Activated naive CD8-positive, alpha-beta T cell treated with anti-CD3 and anti-CD28 coated beads, Interleukin-2, amount 50 U/mL, for 24 hours (primary cell): Measurements from ENCODE around the gene RBBP5.
A peak's percentile ranks its signal among the peaks of the same experiment; 100 is the strongest.

Experiments used
- ATAC-seq: fragments of 150-1000 bp; cut with Tn5 transposase; one replicate; pipeline ENCODE4 v1.10.0; 2021
- DNase-seq: peaks from one replicate; pipeline ENCODE4 v3.0.0; 2021
- H3K27ac Mint-ChIP-seq: one replicate; pipeline ENCODE4 v1.8.0; 2021; ENCODE audit warnings: mild to moderate bottlenecking, mixed read lengths
- H3K27me3 Mint-ChIP-seq: one replicate; pipeline ENCODE4 v1.8.0; 2021; ENCODE audit warnings: mixed read lengths
- H3K36me3 Mint-ChIP-seq: one replicate; pipeline ENCODE4 v1.8.0; 2021; ENCODE audit warnings: low read depth, mixed read lengths
- H3K4me1 Mint-ChIP-seq: one replicate; pipeline ENCODE4 v1.8.0; 2021; ENCODE audit warnings: mixed read lengths
- H3K4me3 Mint-ChIP-seq: one replicate; pipeline ENCODE4 v1.8.0; 2021; ENCODE audit warnings: mild to moderate bottlenecking, moderate library complexity, mixed read lengths
- H3K9me3 Mint-ChIP-seq: one replicate; pipeline ENCODE4 v1.8.0; 2021; ENCODE audit warnings: mixed read lengths

RBBP5 gene

DNA sequence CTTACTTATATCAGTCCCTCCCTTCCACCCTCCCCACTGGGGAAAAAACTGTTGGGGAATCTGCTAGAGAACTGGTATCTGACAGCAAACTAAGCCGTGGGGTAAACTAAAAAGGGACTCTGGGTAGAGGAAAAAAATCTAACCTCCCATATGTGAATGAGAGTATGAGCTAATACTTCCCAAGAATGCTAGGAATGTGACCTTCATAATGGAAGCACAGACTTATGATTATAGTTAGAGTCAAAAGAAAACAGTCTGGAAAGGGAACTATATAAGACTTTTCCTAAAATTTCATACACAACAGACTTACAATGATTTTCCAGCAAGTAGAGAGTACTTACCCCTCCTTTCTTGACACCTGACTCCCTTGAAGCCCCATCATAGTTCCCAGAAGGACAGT is 23.0 kb upstream of the RBBP5 start:
- no peaks in the 10 kb centered on the region for H3K27me3 Mint-ChIP-seq
- H3K36me3 Mint-ChIP-seq: peaks cover 23% of the 10 kb centered on the region
- DNase-seq: no peak

DNA sequence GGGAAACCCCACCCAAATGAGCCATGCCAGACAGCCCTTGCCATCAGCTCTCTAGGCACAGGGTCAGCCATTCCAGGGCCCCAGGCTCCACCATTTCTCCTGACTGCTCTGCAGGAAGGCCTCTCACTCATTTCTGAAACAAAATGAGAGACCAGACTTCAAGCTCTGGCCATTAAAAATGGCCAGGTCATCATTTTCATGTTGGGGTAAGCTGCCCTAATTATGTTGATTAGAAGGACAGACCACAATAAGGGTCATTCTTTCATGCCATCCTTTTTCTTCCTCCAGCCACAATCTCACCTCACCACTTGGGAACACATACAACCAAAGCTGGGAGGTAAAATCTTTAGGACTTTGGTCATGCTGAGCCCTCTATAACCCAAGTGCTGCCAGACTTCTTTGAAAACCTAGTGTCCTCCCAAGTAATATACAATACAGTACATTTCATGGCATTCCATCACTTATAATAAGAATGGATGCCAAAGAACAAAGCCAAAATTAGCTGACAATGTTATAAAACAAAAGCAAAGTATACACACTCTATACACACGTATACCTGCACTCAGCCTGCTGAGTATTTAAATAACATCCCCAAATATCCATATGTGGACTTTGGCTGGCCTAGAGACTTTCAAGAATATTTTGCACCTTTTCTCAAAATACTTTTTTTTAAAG is 22.4 kb upstream of the RBBP5 start:
- H3K4me3 Mint-ChIP-seq: no peak overlapping the region
- no peak overlapping the region for H3K27ac Mint-ChIP-seq
- peaks cover 6% of the 10 kb centered on the region for H3K4me1 Mint-ChIP-seq
- no peak for ATAC-seq
- no peaks in the 10 kb centered on the region for H3K27me3 Mint-ChIP-seq
- DNase-seq: no peak
- H3K36me3 Mint-ChIP-seq: peaks cover 19% of the 10 kb centered on the region
- no peaks in the 10 kb centered on the region for H3K9me3 Mint-ChIP-seq

More for the DNA sequence above, 23.0 kb upstream of the RBBP5 start:
- ATAC-seq: no peak
- peaks cover 6% of the 10 kb centered on the region for H3K4me1 Mint-ChIP-seq
- H3K9me3 Mint-ChIP-seq: no peaks in the 10 kb centered on the region
- H3K27ac Mint-ChIP-seq: no peak overlapping the region
- no peak overlapping the region for H3K4me3 Mint-ChIP-seq

DNA sequence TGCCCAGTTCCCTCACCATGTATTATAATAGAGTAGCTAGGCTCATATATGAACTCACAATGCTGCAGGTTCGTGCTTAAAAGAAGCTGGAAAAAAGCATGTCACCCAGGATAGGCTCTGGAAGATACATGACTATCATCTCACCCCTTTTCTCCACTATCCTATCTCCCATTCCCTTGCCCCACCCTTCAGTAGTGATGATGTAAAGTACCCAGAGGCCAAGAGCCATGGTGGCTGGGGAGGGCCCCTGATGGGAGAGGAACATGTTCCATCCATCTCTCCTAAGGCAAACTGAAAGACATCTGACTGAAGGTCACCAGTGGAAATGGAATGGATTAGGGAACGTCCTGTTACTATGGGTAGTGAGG is 20.3 kb upstream of the RBBP5 start:
- ATAC-seq (no peak), DNase-seq (no peak)
- peaks cover 6% of the 10 kb centered on the region for H3K4me1 Mint-ChIP-seq
- H3K36me3 Mint-ChIP-seq: peaks cover 4% of the 10 kb centered on the region
- H3K27me3 Mint-ChIP-seq: no peaks in the 10 kb centered on the region
- H3K27ac Mint-ChIP-seq: no peak overlapping the region
- H3K4me3 Mint-ChIP-seq: no peak overlapping the region
- no peaks in the 10 kb centered on the region for H3K9me3 Mint-ChIP-seq

DNA sequence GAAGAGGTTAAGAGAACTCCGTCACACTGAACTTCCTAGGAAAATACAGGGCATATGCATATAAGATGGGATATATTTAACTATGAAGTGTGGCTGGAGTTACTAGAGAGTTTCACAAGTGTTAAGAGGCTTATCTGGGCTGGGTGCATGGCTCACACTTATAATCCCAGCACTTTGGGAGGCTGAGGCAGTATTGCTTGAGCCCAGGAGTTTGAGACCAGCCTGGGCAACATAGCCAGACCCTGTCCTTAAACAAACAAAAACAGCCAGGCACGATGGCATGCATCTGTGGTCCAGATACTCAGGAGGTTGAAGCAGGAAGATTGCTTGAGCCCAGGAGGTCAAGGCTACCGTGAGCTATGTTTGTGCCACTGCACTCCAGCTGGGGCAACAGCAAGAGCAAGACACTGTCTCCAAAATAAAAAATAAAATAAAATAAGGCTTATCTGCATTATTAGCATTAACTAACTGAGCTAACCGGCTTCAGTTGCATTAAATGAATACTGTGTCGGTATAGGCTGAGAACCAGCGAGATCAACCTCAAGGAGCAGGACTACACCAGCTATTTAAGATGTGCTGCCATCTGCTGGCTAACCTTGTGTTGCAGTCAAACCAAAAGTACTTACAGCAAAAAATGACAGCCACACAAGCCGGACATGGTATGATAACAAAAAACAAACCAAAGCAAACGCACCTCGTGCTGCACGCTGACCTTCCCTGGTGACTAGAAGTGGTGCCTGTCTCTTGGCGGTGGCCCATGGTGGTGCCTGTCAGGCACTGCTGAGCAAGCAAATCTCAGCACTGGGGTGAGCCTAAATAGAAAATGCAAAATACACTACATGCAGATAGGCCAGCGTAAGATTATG is 19.7 kb upstream of the RBBP5 start:
- DNase-seq: peak; percentile 77
- Mint-ChIP-seq H3K27me3 (no peaks in the 10 kb centered on the region), H3K4me1 (peaks cover 6% of the 10 kb centered on the region), H3K36me3 (no peaks in the 10 kb centered on the region), H3K4me3 (no peak overlapping the region), H3K27ac (no peak overlapping the region), H3K9me3 (no peaks in the 10 kb centered on the region)
- ATAC-seq: peak; percentile 76

DNA sequence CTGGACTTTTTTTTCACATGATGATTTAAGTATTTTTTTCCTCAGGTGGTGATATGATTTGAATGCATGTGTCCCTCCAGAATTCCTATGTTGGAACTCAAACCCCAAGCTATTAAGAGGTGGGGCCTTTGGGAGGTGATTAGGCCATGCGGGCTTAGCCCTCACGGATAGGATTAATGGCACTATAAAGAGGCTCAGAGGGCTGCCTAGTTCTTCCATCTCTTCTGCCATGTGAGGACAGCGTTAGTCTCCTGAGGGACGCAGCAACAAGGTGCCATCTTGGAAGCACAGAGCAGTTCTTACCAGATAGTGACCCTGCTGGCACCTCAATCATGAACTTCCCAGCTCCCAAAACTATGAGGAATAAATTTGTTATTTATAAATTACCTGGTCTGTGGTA is 18.3 kb upstream of the RBBP5 start:
- peaks cover 6% of the 10 kb centered on the region for H3K4me1 Mint-ChIP-seq
- no peaks in the 10 kb centered on the region for H3K27me3 Mint-ChIP-seq
- no peaks in the 10 kb centered on the region for H3K9me3 Mint-ChIP-seq
- DNase-seq (no peak), ATAC-seq (no peak)
- no peaks in the 10 kb centered on the region for H3K36me3 Mint-ChIP-seq
- H3K4me3 Mint-ChIP-seq: no peak overlapping the region
- no peak overlapping the region for H3K27ac Mint-ChIP-seq

DNA sequence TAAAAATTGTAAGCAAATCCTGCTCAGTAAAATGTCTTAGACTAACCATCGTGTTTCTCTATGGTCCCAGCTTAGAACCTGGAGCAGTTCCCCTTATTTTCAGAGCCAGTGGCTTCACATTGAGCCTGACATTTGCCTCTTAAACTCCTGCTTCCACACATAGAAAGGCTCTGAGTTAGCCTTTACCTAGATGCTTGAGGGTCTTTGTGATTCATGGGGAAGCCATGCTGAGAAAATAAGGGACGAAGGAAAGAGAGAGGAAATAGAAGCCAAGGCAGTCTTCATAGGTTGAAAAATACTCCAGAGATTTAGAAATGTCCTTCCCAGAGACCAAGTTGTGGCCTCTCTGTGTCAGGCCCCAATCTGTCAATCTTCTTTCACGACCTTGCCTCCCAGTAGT is 16.1 kb upstream of the RBBP5 start:
- DNase-seq (no peak), ATAC-seq (no peak)
- Mint-ChIP-seq H3K27me3 (no peaks in the 10 kb centered on the region), H3K4me3 (no peak overlapping the region), H3K36me3 (no peaks in the 10 kb centered on the region), H3K4me1 (peaks cover 6% of the 10 kb centered on the region), H3K27ac (peak overlapping the region; percentile 40), H3K9me3 (no peaks in the 10 kb centered on the region)

DNA sequence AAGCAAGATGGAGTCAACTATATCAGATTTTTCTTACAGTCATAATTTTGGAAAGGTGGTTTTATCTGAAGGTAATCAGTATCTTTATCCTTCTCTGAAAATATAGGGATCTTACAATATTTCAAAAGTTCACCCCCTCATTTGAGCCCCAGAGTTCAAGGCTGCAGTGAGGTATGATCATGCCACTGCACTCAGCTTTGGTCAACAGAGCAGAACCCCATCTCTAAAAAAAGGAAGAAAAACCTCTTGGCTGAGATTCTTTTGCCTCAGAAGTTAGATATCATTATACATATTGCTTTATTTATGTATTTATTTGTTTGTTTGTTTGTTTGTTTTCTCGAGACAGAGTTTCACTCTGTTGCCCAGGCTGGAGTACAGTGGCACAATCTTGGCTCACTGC is 11.5 kb upstream of the RBBP5 start:
- H3K27me3 Mint-ChIP-seq: no peaks in the 10 kb centered on the region
- H3K9me3 Mint-ChIP-seq: no peaks in the 10 kb centered on the region
- no peaks in the 10 kb centered on the region for H3K36me3 Mint-ChIP-seq
- ATAC-seq (no peak), DNase-seq (no peak)
- no peaks in the 10 kb centered on the region for H3K4me1 Mint-ChIP-seq
- H3K4me3 Mint-ChIP-seq: no peak overlapping the region
- H3K27ac Mint-ChIP-seq: no peak overlapping the region

DNA sequence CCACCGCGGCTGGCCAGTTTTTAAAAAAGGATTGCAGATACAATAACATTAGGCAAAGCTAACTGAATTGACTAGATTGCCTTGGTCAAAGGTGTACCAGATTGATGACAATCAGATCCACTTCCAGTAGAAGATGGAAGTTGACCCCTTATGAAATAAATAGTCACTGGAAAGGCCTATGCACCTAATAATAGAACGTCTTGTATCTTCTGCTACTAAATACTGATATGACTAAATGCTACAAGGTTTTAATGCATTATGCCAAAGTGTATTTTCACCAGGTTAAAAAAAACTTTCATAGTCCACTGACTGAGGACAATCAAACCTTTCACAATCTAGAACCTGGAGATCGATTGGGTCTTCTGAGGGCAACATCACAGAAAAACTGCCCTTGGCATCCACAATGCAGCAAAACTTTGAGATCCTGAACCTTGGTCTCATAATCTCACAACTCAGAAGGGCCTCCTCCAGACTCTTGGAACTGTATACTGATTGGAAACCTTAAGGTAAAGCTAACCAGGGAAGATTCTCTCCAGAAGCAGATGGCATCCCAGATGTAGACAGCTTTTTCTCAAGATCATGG is 7.8 kb upstream of the RBBP5 start:
- Mint-ChIP-seq H3K27me3 (no peaks in the 10 kb centered on the region), H3K9me3 (no peaks in the 10 kb centered on the region), H3K36me3 (no peaks in the 10 kb centered on the region), H3K4me3 (no peak overlapping the region), H3K27ac (no peak overlapping the region), H3K4me1 (no peaks in the 10 kb centered on the region)
- no peak for ATAC-seq
- DNase-seq: no peak

DNA sequence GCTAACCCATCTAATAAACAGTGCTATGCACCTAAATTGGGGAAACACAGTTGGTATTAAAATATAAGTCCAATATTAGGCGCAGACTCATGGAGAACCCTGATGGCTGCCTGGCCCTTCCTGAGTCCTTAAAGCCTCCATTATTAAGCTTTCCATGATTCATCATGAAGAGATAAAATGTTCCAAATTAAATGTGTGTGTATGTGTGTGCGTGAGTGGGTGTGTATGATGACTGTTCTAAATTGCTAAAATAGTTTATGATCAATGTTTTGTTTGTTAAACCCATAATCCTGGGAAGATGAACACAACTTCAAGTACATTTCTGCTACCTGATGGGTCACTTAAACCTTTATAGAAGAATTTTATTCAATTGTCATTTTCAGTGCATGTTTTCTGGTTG is 6.3 kb upstream of the RBBP5 start:
- no peaks in the 10 kb centered on the region for H3K9me3 Mint-ChIP-seq
- no peaks in the 10 kb centered on the region for H3K27me3 Mint-ChIP-seq
- no peaks in the 10 kb centered on the region for H3K4me1 Mint-ChIP-seq
- ATAC-seq (no peak), DNase-seq (no peak)
- H3K27ac Mint-ChIP-seq: no peak overlapping the region
- H3K4me3 Mint-ChIP-seq: no peak overlapping the region
- no peaks in the 10 kb centered on the region for H3K36me3 Mint-ChIP-seq

DNA sequence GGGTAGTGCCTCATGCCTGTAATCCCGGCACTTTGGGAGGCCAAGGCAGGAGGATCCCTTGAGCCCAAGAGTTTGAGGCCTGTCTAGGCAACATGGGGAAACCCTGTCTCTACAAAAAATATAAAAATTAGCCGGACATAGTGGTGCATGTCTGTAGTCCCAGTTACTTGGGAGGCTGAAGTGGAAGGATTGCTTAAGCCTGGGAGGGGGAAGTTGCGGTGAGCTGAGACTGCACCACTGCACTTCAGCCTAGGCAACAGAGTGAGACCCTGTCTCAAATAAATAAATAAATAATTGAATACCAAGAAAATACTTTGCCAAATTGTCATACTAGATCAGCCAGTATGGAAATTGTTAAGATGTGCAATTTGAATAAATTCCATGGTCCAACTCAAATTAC is 5.9 kb upstream of the RBBP5 start:
- ATAC-seq: no peak
- H3K4me1 Mint-ChIP-seq: peaks cover 4% of the 10 kb centered on the region
- no peaks in the 10 kb centered on the region for H3K9me3 Mint-ChIP-seq
- H3K36me3 Mint-ChIP-seq: no peaks in the 10 kb centered on the region
- no peak for DNase-seq
- H3K4me3 Mint-ChIP-seq: no peak overlapping the region
- no peak overlapping the region for H3K27ac Mint-ChIP-seq
- H3K27me3 Mint-ChIP-seq: no peaks in the 10 kb centered on the region

DNA sequence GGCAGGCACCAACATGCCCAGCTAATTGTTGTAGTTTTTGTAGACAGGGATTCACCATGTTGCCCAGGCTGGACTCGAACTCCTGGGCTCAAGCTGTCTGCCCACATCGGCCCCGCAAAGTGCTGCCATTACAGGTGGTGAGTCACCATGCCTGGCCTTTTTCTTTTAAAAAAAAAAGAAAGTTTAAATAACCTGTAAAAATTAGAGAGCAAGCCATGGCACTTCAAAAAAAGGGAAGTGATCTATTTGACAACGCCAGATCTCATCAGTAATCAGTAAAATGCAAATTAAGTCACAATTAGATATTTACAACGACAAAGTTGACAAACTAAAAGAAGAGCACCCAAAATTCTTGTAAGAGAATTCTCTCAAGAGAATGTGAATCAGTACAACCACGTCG is 2.9 kb upstream of the RBBP5 start:
- Mint-ChIP-seq H3K9me3 (no peaks in the 10 kb centered on the region), H3K27me3 (no peaks in the 10 kb centered on the region), H3K36me3 (peaks cover 9% of the 10 kb centered on the region), H3K27ac (no peak overlapping the region), H3K4me3 (no peak overlapping the region), H3K4me1 (peaks cover 30% of the 10 kb centered on the region)
- DNase-seq: no peak
- ATAC-seq: no peak

DNA sequence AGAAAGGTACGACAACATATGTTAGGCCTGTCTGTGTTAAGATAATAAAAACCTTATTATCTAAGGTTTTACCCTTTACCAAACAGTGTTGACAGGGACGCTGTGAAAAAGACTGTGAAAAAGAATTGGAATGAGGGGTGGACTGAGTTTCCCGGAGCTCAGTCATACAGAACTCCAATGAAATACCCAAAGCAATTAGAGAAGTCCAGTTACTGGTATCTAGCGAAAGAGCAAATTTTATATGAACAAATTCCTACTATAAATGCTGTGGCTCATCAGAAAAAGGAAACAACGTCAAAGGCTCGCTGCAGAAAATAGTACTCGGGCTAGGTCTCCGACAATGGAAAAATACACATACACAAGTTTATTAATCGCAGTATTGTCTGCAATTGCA is 708 bp upstream of the RBBP5 start:
- Mint-ChIP-seq H3K9me3 (no peaks in the 10 kb centered on the region), H3K27me3 (no peaks in the 10 kb centered on the region), H3K27ac (peak overlapping the region; percentile 99), H3K36me3 (peaks cover 14% of the 10 kb centered on the region), H3K4me3 (peak overlapping the region; percentile 99), H3K4me1 (peaks cover 43% of the 10 kb centered on the region)
- DNase-seq: no peak
- ATAC-seq: peak; percentile 2

DNA sequence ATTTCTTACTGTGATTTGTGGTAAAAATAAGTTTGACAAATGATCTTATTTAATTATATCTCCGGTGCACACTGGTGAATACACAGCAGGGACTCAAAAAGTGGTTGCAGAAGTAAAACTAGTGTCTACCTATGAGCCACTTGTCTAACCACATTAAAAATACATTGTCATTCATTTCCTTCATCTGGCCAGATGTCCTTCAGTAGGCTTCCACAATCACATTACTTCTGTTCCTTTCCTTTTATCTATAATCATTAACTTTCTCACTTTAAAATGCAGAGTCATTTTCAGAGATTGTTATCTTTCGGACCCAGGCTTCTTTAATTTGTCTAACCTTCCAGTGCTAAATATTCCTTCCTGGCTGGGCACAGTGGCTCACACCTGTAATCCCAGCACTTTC is 3.0 kb downstream of the RBBP5 start:
- H3K27ac Mint-ChIP-seq: peak overlapping the region; percentile 43
- H3K4me1 Mint-ChIP-seq: peaks cover 47% of the 10 kb centered on the region
- H3K27me3 Mint-ChIP-seq: no peaks in the 10 kb centered on the region
- no peak overlapping the region for H3K4me3 Mint-ChIP-seq
- DNase-seq (no peak), ATAC-seq (no peak)
- H3K36me3 Mint-ChIP-seq: peaks cover 20% of the 10 kb centered on the region
- no peaks in the 10 kb centered on the region for H3K9me3 Mint-ChIP-seq

DNA sequence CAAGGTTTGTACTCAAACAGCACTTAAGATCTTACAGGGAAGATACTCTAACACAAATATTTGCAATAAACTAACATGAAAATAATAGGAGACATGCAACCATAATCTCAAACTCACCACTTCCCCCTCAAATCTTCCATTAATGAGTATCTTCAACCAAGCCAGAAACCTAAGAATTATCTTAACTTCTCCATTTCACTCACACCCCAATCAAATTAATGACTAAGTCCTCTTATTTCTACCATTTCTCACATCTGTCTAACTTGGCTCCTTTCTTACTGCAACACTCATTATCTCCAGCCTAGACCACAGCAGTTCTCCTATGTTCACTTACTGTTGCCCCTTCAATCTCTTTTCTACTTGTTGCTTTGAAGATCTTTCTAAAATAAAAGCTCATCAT is 10.4 kb downstream of the RBBP5 start:
- Mint-ChIP-seq H3K27me3 (no peaks in the 10 kb centered on the region), H3K36me3 (peaks cover 25% of the 10 kb centered on the region), H3K4me1 (peaks cover 3% of the 10 kb centered on the region), H3K4me3 (no peak overlapping the region), H3K9me3 (no peaks in the 10 kb centered on the region), H3K27ac (peak overlapping the region; percentile 5)
- no peak for DNase-seq
- ATAC-seq: no peak

DNA sequence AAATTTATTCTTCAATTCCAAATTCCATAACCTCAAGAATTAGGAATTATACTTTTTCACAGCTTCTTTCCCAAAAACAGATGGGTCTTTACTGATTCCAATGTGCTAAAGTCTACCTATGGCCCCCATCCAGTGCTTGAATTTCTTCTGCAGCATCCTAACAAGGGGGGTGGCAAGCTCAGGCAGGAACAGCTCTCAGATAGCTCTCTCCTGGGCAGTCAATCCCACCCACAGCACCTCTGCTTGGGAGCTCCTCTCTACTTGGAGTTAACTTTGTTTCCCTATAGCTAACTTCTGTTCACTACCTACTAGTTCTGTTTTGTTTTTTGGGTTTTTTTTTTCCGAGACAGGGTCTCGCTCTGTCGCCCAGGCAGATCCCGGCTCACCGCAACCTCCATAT is 12.1 kb downstream of the RBBP5 start:
- Mint-ChIP-seq H3K27ac (no peak overlapping the region), H3K9me3 (no peaks in the 10 kb centered on the region), H3K36me3 (peaks cover 31% of the 10 kb centered on the region), H3K4me3 (no peak overlapping the region), H3K27me3 (no peaks in the 10 kb centered on the region), H3K4me1 (peaks cover 3% of the 10 kb centered on the region)
- no peak for ATAC-seq
- DNase-seq: no peak
